HG03135 (cell line): Measurements from ENCODE around the gene OPRD1.
"Not testable (repeated sequence)": the region's sequence is repeated elsewhere in the genome, so short reads cannot be mapped to it uniquely, and the experiment has no call there.

Source experiments
- ATAC-seq: cut with Tn5 transposase; IDR thresholded peaks from one replicate; pipeline ENCODE4 v1.9.1; 2021; ENCODE audit warnings: mild to moderate bottlenecking, moderate library complexity; ENCODE audit not compliant: unreplicated experiment

OPRD1 gene

GRCh38 chr1:28811766-28812668 is at the start of gene OPRD1:
Gene OPRD1, plus strand, starts transcription at chr1:28812170. Its CDS starts 214 bp downstream, at chr1:28812384.
- no peak for ATAC-seq

GRCh38 chr1:28766532-28767183 is 45.3 kb upstream of the OPRD1 start:
- ATAC-seq: no peak

- ATAC-seq: no peak
Observed at GRCh38 chr1:28770601-28771165, 41.3 kb upstream of the OPRD1 start.

- ATAC-seq: not testable (repeated sequence)
Observed at GRCh38 chr1:28771921-28772320, 40.0 kb upstream of the OPRD1 start.

- ATAC-seq: no peak
Observed at GRCh38 chr1:28773105-28773504, 38.9 kb upstream of the OPRD1 start.

- ATAC-seq: no peak
Observed at GRCh38 chr1:28775121-28775942, 36.6 kb upstream of the OPRD1 start.

- no peak for ATAC-seq
Observed at GRCh38 chr1:28776341-28776740, 35.6 kb upstream of the OPRD1 start.

- ATAC-seq: no peak
Observed at GRCh38 chr1:28778021-28778420, 33.9 kb upstream of the OPRD1 start.

GRCh38 chr1:28779751-28780408 is 32.1 kb upstream of the OPRD1 start:
- no peak for ATAC-seq

GRCh38 chr1:28781305-28781704 is 30.7 kb upstream of the OPRD1 start:
- ATAC-seq: no peak

GRCh38 chr1:28782011-28782410 is 30.0 kb upstream of the OPRD1 start:
- ATAC-seq: no peak

GRCh38 chr1:28783363-28783762 is 28.6 kb upstream of the OPRD1 start:
- ATAC-seq: no peak

GRCh38 chr1:28789412-28789811 is 22.6 kb upstream of the OPRD1 start:
- no peak for ATAC-seq

- ATAC-seq: no peak
Observed at GRCh38 chr1:28789816-28790215, 22.2 kb upstream of the OPRD1 start.

GRCh38 chr1:28790377-28791035 is 21.5 kb upstream of the OPRD1 start:
- ATAC-seq: no peak

GRCh38 chr1:28791929-28792328 is 20.0 kb upstream of the OPRD1 start:
- ATAC-seq: not testable (repeated sequence)

- ATAC-seq: no peak
Observed at GRCh38 chr1:28792644-28793121, 19.3 kb upstream of the OPRD1 start.

GRCh38 chr1:28794582-28794981 is 17.4 kb upstream of the OPRD1 start:
- ATAC-seq: not testable (repeated sequence)

- ATAC-seq: no peak
Observed at GRCh38 chr1:28796352-28797211, 15.4 kb upstream of the OPRD1 start.
